PC-3 (cell line): ENCODE measurements around the gene MYO18A. TPM values are rescaled to one million over a fixed set of nuclear protein-coding genes. Genes with fewer than 3 reads are reported as not detected.
"Not testable (repeated sequence)": the region's sequence is repeated elsewhere in the genome, so short reads cannot be mapped to it uniquely, and the experiment has no call there.

Experiments
- ATAC-seq: fragments of 200-7000 bp; cut with Tn5 transposase; 2 replicates; pipeline ENCODE4 v1.9.1; 2020; ENCODE audit warnings: mild to moderate bottlenecking, moderate library complexity
- BruUV-seq: library from RNA; stranded (reverse); fragments of 400-500 nt; replicated peaks from 2 replicates; lab custom pipeline; 2021; lab: Mats Ljungman, UMichigan
- CTCF ChIA-PET: fragments of 300-600 bp; sonication (Branson Sonifier 250); formaldehyde crosslinking; loops from one replicate; lab custom pipeline; 2022; ENCODE audit warnings: antibody characterized with exemption; lab: Charles Lee
- POLR2A ChIA-PET: fragments of 300-600 bp; sonication (Branson Sonifier 250); formaldehyde crosslinking; loops from one replicate; lab custom pipeline; 2022; ENCODE audit warnings: antibody characterized with exemption; ENCODE audit not compliant: unreplicated experiment; lab: Charles Lee
- DNase-seq: peaks from one replicate; pipeline ENCODE4 v3.0.0-alpha.2; 2015
- H2AFZ ChIP-seq: fragments of 300-600 bp; sonication (generic); 2 replicates; pipeline ENCODE4 v1.6.0; 2016; ENCODE audit warnings: antibody characterized with exemption, low read length
- H3F3A ChIP-seq: fragments of 300-600 bp; sonication (generic); one replicate; pipeline ENCODE4 v1.6.0; 2017; ENCODE audit warnings: antibody characterized with exemption, low read length, control low read depth, mild to moderate bottlenecking; ENCODE audit not compliant: unreplicated experiment
- H3K27ac ChIP-seq: fragments of 300-600 bp; sonication (generic); 2 replicates; pipeline ENCODE4 v1.5.1; 2016; ENCODE audit warnings: mild to moderate bottlenecking, low read length
- H3K27me3 ChIP-seq: fragments of 300-600 bp; sonication (generic); 2 replicates; pipeline ENCODE4 v1.6.1; 2016; ENCODE audit warnings: low read length, mixed read lengths
- H3K36me3 ChIP-seq: fragments of 300-600 bp; sonication (generic); 2 replicates; pipeline ENCODE4 v1.6.1; 2016; ENCODE audit warnings: low read depth, mixed run types, low read length, mixed read lengths
- H3K4me1 ChIP-seq: fragments of 300-600 bp; sonication (generic); 2 replicates; pipeline ENCODE4 v1.5.1; 2016; ENCODE audit warnings: low read length; ENCODE audit not compliant: insufficient read depth
- H3K4me2 ChIP-seq: fragments of 300-600 bp; sonication (generic); 2 replicates; pipeline ENCODE4 v1.6.0; 2016; ENCODE audit warnings: low read length
- H3K4me3 ChIP-seq: fragments of 300-600 bp; sonication (generic); 2 replicates; pipeline ENCODE4 v1.5.1; 2016; ENCODE audit warnings: mild to moderate bottlenecking, low read length, mixed read lengths
- H3K79me2 ChIP-seq: fragments of 300-600 bp; sonication (generic); 2 replicates; pipeline ENCODE4 v1.6.1; 2017; ENCODE audit warnings: low read length, mixed read lengths
- H3K9ac ChIP-seq: fragments of 300-600 bp; sonication (generic); 2 replicates; pipeline ENCODE4 v1.6.0; 2016; ENCODE audit warnings: mild to moderate bottlenecking, low read length
- H3K9me2 ChIP-seq: fragments of 300-600 bp; sonication (generic); replicated peaks from 2 replicates; pipeline ENCODE4 v1.6.1; 2016; ENCODE audit warnings: mixed run types, low read length, mixed read lengths
- H3K9me3 ChIP-seq: fragments of 300-600 bp; sonication (generic); 2 replicates; pipeline ENCODE4 v1.6.1; 2016; ENCODE audit warnings: low read length, mixed read lengths
- H4K20me1 ChIP-seq: fragments of 300-600 bp; sonication (generic); 2 replicates; pipeline ENCODE4 v1.6.1; 2016; ENCODE audit warnings: low read length, mixed read lengths
- CTCF ChIP-seq: fragments of 300-600 bp; sonication (generic); conservative IDR thresholded peaks from 2 replicates; pipeline ENCODE4 v1.5.1; 2017; ENCODE audit warnings: antibody characterized with exemption, low read depth, mild to moderate bottlenecking, low read length
- EZH2 ChIP-seq: fragments of 300-600 bp; sonication (generic); IDR thresholded peaks from one replicate; pipeline ENCODE4 v1.6.1; 2017; ENCODE audit warnings: antibody characterized with exemption, mild to moderate bottlenecking, low read length; ENCODE audit not compliant: unreplicated experiment
- EZH2phosphoT487 ChIP-seq: fragments of 300-600 bp; sonication (generic); IDR thresholded peaks from 2 replicates; pipeline ENCODE4 v1.6.1; 2018; ENCODE audit warnings: mild to moderate bottlenecking, antibody characterized with exemption, low read length, borderline replicate concordance
- intact Hi-C: fragments of 100-400 bp; cut with micrococcal nuclease; formaldehyde crosslinking; loops from 2 replicates; pipeline ENCODE4 v1.9.0; 2023
- total RNA-seq: library from RNA; depleted of rRNA; stranded (reverse); fragments of >200 nt; gene quantifications from 2 replicates; pipeline ENCODE4 v1.2.3, GENCODE V29; 2014

MYO18A gene
- total RNA-seq, 1 experiment from 2014 or later: 28.0 TPM

DNA sequence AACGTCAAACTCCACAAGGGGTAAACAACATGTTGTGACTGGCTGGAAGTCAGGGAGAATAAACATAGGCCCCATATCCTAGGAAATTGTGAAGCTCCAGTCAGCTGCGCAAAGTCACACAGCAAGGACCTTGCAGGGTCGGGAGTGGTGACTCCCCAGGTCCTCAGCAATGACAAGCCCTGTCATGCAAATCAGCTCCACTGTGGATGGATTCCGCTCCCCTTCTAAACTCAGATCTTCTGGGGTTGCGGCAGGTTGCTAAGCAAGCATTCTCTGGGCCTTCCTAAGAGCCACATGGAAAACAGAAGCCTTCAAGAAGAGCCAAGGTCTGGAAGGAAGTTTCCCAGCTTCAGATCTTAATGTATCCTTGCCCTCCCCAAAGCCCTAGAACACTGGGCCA lies 28.9 kb upstream of the MYO18A start:
- Histone ChIP-seq H4K20me1 (no peaks in the 10 kb centered on the region), H3K79me2 (no peaks in the 10 kb centered on the region), H3K27me3 (no peaks in the 10 kb centered on the region), H3K9me2 (no peaks in the 10 kb centered on the region), H3K9ac (no peak overlapping the region), H3K4me2 (no peak overlapping the region), H3K27ac (no peak overlapping the region), H2AFZ (no peak overlapping the region), H3K4me1 (no peaks in the 10 kb centered on the region), H3K36me3 (no peaks in the 10 kb centered on the region), H3K4me3 (no peak overlapping the region), H3K9me3 (no peaks in the 10 kb centered on the region), H3F3A (no peaks in the 10 kb centered on the region)
- ATAC-seq (no peak), DNase-seq (no peak)
- intact Hi-C loops: no loop called here
- ChIA-PET POLR2A (no interaction called here), CTCF (no interaction called here)
- TF ChIP-seq EZH2phosphoT487 (no peak), EZH2 (no peak), CTCF (no peak)
- no TSS peak for BruUV-seq

DNA sequence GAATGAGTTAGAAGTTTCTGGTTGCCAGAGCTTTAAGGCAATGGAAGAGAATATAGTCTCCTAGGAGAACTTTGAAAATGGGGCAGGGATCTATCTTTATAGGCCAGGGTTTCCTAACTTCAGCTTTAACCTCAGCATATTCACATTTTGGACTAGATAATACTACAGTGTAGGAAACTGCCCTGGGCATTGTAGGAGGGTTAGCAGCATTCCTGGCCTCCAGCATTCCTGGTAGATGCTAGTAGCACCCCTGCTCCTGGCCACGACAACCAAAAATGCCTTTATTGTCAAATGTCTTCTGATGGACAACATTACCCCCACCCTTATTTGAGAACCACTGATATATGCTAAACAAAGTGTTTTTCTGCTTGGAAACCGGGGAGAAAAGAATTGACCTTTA lies 27.8 kb upstream of the MYO18A start:
- intact Hi-C loops: no loop called here
- no TSS peak for BruUV-seq
- Histone ChIP-seq H3K4me3 (no peak overlapping the region), H3K27ac (no peak overlapping the region), H3K79me2 (no peaks in the 10 kb centered on the region), H3F3A (no peaks in the 10 kb centered on the region), H3K4me1 (no peaks in the 10 kb centered on the region), H2AFZ (no peak overlapping the region), H3K9ac (no peak overlapping the region), H3K4me2 (no peak overlapping the region), H3K27me3 (no peaks in the 10 kb centered on the region), H3K9me3 (no peaks in the 10 kb centered on the region), H3K36me3 (no peaks in the 10 kb centered on the region), H4K20me1 (no peaks in the 10 kb centered on the region), H3K9me2 (no peaks in the 10 kb centered on the region)
- ATAC-seq (no peak), DNase-seq (no peak)
- TF ChIP-seq EZH2: no peak
- TF ChIP-seq CTCF: no peak
- no peak for TF ChIP-seq EZH2phosphoT487
- POLR2A ChIA-PET: no interaction called here
- CTCF ChIA-PET: no interaction called here

DNA sequence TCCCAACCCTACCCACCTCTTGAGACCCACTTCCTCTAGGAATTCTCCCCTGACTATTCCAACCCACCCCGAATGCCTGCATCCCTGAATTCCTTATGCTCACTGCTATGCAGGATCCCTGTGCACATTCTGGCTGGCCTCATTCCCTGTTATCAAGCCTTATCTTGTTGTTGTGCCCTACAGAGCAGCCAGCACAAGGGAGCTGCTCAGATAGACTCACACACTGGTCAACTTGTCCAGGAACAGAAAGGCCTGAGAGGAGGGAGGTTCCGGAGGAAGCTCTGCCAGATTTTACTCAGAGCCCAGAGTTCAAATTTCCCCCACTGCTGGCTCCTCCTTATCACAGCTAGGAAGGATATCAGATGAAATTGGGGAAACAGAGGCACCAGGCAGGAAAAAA lies 24.8 kb upstream of the MYO18A start:
- ChIA-PET CTCF (no interaction called here), POLR2A (no interaction called here)
- H3K4me2 ChIP-seq: no peak overlapping the region

DNA sequence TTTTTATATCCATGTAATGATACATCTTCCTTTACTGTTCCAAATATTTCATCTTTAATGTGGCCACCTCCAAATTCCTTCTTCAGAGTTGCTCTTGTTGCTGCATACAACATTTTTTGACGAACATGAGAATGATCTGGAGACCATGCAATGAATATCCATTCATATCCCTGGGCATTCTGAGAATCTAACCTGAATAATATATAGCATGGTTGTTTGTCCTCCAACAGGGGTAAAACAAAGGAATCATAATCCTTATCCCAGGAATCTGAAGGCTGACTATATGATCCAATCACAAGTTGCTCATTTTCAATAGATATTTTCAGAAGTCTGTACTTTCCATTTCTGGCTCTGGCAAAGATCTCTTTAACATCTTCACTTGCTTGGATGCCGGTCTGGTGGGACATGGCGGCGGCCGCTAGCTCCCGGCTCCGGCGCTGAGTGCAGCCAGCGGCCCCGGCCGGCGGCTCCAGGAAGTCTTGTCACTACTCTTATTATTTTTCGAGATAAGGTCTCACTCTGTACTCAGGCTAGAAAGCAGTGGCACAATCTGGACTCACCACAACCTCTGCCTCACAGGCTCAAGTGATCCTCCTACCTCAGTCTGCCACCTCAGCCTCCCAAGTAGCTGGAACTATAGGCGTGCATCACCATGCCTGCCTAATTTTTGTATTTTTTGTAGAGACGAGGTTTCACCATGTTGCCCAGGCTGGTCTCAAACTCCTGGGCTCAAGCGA lies 24.0 kb upstream of the MYO18A start:
- BruUV-seq, POLR2A ChIA-PET, H4K20me1 ChIP-seq, intact Hi-C loops, DNase-seq, H3K27me3 ChIP-seq, H3K9ac ChIP-seq, H3K4me2 ChIP-seq, H3K9me3 ChIP-seq, H2AFZ ChIP-seq, ATAC-seq, H3K36me3 ChIP-seq, CTCF ChIA-PET, H3F3A ChIP-seq, H3K4me1 ChIP-seq, H3K79me2 ChIP-seq, H3K4me3 ChIP-seq, H3K27ac ChIP-seq, H3K9me2 ChIP-seq: not testable (repeated sequence)

More for the DNA sequence above, 24.8 kb upstream of the MYO18A start:
- no peaks in the 10 kb centered on the region for H3K4me1 ChIP-seq
- no peaks in the 10 kb centered on the region for H3F3A ChIP-seq
- TF ChIP-seq EZH2phosphoT487 (no peak), EZH2 (no peak), CTCF (no peak)
- no peaks in the 10 kb centered on the region for H3K9me2 ChIP-seq
- H4K20me1 ChIP-seq: no peaks in the 10 kb centered on the region
- DNase-seq (no peak), ATAC-seq (no peak)
- no peak overlapping the region for H3K4me3 ChIP-seq
- H3K36me3 ChIP-seq: no peaks in the 10 kb centered on the region
- H2AFZ ChIP-seq: no peak overlapping the region
- H3K9me3 ChIP-seq: no peaks in the 10 kb centered on the region
- H3K79me2 ChIP-seq: no peaks in the 10 kb centered on the region
- no peak overlapping the region for H3K27ac ChIP-seq
- H3K9ac ChIP-seq: no peak overlapping the region
- H3K27me3 ChIP-seq: no peaks in the 10 kb centered on the region
- intact Hi-C loops: no loop called here
- BruUV-seq: no TSS peak
